Activated T-helper 2 cell treated with anti-CD3 and anti-CD28 coated beads, Interferon-gamma antibody, Interleukin-2, Interleukin-4, amounts not matched to agents 10 μg/mL and 5 μg/mL and 100 μg/mL, durations not matched to agents 14 hours and 24 hours and 36 hours (primary cell): Measurements from ENCODE around the gene PLXNA3. TPM values are rescaled to one million over a fixed set of nuclear protein-coding genes. Genes with fewer than 3 reads are reported as not detected.

Source experiments
- DNase-seq: peaks from one replicate; pipeline ENCODE4 v3.0.0; 2021; ENCODE audit warnings: low spot score
- H3K27ac Mint-ChIP-seq: one replicate; pipeline ENCODE4 v1.8.0; 2021; ENCODE audit warnings: mixed read lengths
- H3K27me3 Mint-ChIP-seq: one replicate; pipeline ENCODE4 v1.8.0; 2021; ENCODE audit warnings: low read depth, mixed read lengths
- H3K36me3 Mint-ChIP-seq: one replicate; pipeline ENCODE4 v1.8.0; 2021; ENCODE audit warnings: low read depth, mixed read lengths
- H3K4me1 Mint-ChIP-seq: one replicate; pipeline ENCODE4 v1.8.0; 2021; ENCODE audit warnings: low read depth, mixed read lengths
- H3K4me3 Mint-ChIP-seq: one replicate; pipeline ENCODE4 v1.8.0; 2021; ENCODE audit warnings: low read depth, mild to moderate bottlenecking, moderate library complexity, mixed read lengths
- H3K9me3 Mint-ChIP-seq: one replicate; pipeline ENCODE4 v1.8.0; 2021; ENCODE audit warnings: mixed read lengths
- intact Hi-C: fragments of 100-400 bp; cut with micrococcal nuclease; formaldehyde crosslinking; loops from one replicate; pipeline ENCODE4 v1.15.1; 2023
- total RNA-seq: library from RNA; stranded (reverse); gene quantifications from 2 replicates; pipeline ENCODE4 v1.2.3, GENCODE V29; 2022

Gene PLXNA3
- total RNA-seq, 1 donor from 2014 or later, result 62.5 TPM

DNA sequence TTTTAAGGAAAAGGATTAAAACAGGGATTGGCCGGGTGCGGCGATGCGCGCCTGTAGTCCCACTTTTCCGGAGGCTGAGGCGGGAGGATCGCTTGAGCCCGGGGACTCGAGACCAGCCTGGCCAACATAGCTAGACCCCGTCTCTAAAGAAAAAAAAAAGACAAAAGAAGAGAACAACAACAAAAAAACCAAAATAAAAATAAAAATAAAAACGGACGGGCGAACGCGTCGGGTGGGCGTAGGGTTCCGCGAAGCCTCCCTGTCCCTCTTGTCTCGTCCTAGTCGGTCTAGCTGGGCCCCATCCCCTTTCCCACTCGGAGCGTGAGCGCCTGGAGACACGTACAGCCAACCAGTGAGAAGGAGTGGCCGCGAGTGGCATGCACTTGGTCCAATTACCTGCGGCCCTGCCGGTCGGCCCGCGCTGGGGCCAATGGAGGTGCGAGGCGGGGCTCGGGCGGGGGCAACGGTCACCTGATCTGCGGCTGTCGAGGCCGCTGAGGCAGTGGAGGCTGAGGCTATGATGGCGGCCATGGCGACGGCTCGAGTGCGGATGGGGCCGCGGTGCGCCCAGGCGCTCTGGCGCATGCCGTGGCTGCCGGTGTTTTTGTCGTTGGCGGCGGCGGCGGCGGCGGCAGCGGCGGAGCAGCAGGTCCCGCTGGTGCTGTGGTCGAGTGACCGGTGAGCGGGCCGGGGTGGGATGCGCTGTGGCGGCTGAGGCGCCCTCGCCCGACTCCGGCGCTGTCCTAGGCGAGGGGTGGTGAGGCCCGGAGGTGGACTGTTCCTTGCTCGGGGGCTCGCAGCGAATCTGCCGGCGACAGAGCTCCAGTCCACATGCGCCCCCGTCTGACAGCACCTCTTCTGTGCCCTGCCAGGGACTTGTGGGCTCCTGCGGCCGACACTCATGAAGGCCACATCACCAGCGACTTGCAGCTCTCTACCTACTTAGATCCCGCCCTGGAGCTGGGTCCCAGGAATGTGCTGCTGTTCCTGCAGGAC lies 29.6 kb upstream of the PLXNA3 start, which contains the start of gene ATP6AP1:
TSS of gene ATP6AP1 (plus strand) at position 502 of the 996 bp plus-strand sequence. CDS start at position 518, 16 bp downstream.
- H3K36me3 Mint-ChIP-seq, result peaks cover 13% of the 10 kb centered on the region
- no peaks in the 10 kb centered on the region for H3K27me3 Mint-ChIP-seq
- H3K4me3 Mint-ChIP-seq, result peak within 1 kb of the TSS; percentile 77
- peak; percentile 87 for DNase-seq
- peaks cover 19% of the 10 kb centered on the region for H3K4me1 Mint-ChIP-seq
- intact Hi-C loops, result loop anchor here (1.0 kb wide), 1 partner anchor 16 kb away; no protein-coding TSS in a partner anchor
- H3K27ac Mint-ChIP-seq, result peak within 1 kb of the TSS; percentile 72
- H3K9me3 Mint-ChIP-seq, result no peaks in the 10 kb centered on the region

DNA sequence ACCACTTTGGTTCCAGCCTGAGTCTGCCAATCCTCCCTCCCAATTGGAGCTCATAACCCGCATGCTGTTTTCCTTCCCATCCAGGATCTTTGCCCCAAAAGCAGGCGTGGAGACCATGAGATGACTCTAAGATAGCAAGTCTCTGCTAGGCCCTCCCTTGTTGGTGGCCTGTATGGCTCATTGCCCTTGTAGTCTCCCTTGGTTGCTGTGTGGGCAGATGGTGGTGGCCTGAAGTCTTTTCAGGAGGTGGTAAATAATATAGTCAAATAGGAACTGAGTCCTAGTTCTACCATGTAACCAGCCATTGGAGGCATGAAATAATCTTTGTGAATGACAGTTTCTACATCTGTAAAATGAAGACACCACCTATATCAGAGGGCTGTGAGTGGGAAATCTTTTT lies 28.4 kb upstream of the PLXNA3 start:
- DNase-seq, result no peak
- Mint-ChIP-seq H3K36me3 (peaks cover 14% of the 10 kb centered on the region), H3K9me3 (no peaks in the 10 kb centered on the region), H3K4me1 (peaks cover 19% of the 10 kb centered on the region), H3K27ac (peak overlapping the region; percentile 72), H3K4me3 (peak overlapping the region; percentile 77), H3K27me3 (no peaks in the 10 kb centered on the region)
- intact Hi-C loops, result no loop called here

DNA sequence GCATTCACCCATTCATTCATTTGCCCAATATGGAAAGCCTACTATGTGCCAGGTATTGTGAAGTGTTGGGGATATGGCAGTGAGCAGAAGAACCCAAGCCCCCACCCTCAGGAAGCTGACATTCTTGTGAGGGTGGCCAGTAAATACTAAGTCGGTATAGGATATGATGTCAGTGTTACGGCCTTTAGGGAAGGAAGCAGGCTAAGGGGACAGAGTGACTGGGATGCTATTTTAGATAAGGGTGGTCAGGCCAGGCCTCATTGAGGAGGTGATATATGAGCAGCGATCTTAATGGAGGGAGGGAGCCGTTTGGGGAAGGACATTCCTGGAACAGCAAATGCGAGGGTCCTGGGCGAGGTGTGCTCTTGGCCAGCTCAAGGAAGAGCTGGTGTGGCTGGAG lies 27.6 kb upstream of the PLXNA3 start:
- Mint-ChIP-seq H3K36me3 (peaks cover 18% of the 10 kb centered on the region), H3K27ac (peak overlapping the region; percentile 5), H3K27me3 (no peaks in the 10 kb centered on the region), H3K4me3 (no peak overlapping the region), H3K4me1 (peaks cover 19% of the 10 kb centered on the region), H3K9me3 (no peaks in the 10 kb centered on the region)
- DNase-seq, result no peak
- intact Hi-C loops, result no loop called here

DNA sequence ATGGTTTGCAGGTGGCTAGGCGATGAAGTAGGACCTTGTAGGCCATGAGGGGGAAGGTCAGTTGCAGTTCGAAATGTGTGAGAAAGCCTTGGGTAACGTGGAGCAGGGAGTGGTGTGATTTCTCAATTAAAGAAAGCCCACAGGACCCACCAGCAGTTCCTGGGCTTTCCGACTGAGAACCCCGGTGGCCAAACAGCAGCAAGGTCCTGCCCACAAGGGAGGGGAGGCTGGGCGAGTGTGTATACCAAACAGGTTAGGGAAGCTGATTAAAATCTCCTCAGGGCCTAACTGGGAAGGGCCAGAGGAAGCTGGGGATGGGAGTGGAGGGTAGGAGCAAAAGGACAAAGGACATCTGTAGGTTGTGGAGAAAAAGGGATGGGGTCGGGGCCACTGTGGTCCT lies 27.2 kb upstream of the PLXNA3 start:
- Mint-ChIP-seq H3K27me3 (no peaks in the 10 kb centered on the region), H3K27ac (peak overlapping the region; percentile 5), H3K4me1 (peaks cover 19% of the 10 kb centered on the region), H3K9me3 (no peaks in the 10 kb centered on the region), H3K36me3 (peaks cover 22% of the 10 kb centered on the region), H3K4me3 (no peak overlapping the region)
- DNase-seq, result no peak
- intact Hi-C loops, result no loop called here

DNA sequence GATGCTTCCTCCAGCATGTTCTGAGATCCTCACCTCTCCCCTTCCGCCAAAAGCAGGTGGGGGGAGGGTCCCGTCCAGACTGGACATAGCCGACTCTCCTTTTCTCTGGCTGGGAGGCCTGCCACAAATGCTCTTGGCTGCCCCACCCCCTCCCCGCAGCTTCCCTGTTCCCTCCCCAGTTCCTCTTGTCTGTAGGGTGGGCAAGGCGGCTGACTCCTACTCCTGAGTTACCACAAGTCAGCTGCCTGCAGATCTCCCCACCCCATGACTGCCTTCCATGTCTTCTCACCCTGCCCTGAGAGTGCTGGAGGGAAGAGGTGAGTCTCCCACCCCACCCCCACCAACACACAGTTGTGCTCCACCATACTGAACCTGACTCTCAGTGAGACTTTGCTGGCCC lies 26.7 kb upstream of the PLXNA3 start:
- H3K4me3 Mint-ChIP-seq, result no peak overlapping the region
- H3K27me3 Mint-ChIP-seq, result no peaks in the 10 kb centered on the region
- H3K9me3 Mint-ChIP-seq, result no peaks in the 10 kb centered on the region
- peaks cover 27% of the 10 kb centered on the region for H3K36me3 Mint-ChIP-seq
- intact Hi-C loops, result no loop called here
- DNase-seq, result no peak
- H3K4me1 Mint-ChIP-seq, result peaks cover 21% of the 10 kb centered on the region
- peak overlapping the region; percentile 5 for H3K27ac Mint-ChIP-seq

DNA sequence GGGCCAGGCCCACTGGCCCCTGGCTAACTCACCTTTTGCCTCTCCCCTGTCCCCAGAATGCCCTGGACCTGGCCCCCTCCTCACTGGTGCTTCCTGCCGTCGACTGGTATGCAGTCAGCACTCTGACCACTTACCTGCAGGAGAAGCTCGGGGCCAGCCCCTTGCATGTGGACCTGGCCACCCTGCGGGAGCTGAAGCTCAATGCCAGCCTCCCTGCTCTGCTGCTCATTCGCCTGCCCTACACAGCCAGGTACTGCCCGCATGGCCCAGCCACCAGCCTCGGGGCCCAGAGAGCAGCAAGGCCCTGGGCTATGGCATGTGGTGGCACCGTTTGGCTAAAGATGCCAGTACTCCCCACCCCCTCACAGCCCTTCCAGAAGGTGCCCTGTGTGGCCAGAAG lies 25.9 kb upstream of the PLXNA3 start:
- no peak for DNase-seq
- Mint-ChIP-seq H3K27me3 (no peaks in the 10 kb centered on the region), H3K4me3 (no peak overlapping the region), H3K36me3 (peaks cover 29% of the 10 kb centered on the region), H3K27ac (no peak overlapping the region), H3K4me1 (peaks cover 23% of the 10 kb centered on the region), H3K9me3 (no peaks in the 10 kb centered on the region)
- intact Hi-C loops, result no loop called here

DNA sequence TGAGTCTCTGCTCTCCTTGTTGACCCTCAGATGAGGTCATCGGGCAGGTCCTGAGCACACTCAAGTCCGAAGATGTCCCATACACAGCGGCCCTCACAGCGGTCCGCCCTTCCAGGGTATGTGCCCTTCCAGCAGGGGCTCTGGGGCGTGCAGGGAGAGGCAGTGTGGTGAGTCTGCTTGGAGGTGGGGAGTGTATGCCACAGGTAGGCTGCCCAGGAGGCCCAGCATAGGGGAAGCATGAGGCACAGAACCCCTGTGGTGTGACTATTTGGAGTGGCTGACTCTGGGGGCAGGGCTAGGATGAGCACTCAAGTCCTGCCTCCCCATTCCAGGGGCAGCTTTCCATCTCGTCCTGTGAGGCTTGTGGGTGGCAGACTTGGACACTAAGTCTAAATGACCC lies 24.5 kb upstream of the PLXNA3 start:
- H3K27me3 Mint-ChIP-seq, result no peaks in the 10 kb centered on the region
- no peak for DNase-seq
- H3K36me3 Mint-ChIP-seq, result peaks cover 34% of the 10 kb centered on the region
- no peak overlapping the region for H3K27ac Mint-ChIP-seq
- no peaks in the 10 kb centered on the region for H3K9me3 Mint-ChIP-seq
- H3K4me1 Mint-ChIP-seq, result peaks cover 24% of the 10 kb centered on the region
- H3K4me3 Mint-ChIP-seq, result no peak overlapping the region
- intact Hi-C loops, result no loop called here

DNA sequence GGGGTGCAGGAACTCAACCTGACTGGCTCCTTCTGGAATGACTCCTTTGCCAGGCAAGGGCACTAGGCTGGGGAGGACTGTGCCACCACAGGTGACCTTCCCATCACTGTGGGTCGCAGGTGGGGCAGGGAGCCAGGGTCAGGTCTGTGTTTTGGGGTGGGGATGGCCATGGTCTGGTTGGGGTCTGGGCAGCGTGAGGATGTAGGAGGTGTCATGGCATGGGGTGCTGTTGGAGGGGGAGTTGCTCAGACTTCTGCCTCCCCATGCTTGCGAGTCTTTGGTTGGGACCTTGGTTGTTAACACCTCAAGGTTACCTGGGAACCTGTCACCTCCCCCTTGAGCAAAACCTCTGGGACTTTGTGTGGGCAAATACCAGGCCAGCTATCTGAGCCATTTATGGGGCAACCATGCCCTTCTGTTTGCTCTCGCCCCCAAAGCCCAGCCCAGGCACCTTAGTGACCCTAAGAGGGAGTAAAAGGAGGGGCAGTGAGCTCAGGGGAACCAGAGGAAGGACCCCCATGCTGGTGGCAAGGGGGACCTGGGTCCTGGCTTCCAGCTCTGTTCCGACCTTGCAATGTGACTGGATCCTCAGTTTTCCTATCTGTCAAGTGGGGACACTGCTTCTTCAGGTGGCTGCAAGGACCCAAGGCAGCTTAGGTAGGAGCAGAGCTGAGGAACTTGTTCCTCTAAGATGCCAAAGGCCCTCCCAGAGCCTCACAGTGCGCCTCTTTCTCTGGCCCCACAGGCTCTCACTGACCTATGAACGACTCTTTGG lies 23.5 kb upstream of the PLXNA3 start:
- Mint-ChIP-seq H3K4me1 (peaks cover 19% of the 10 kb centered on the region), H3K27me3 (no peaks in the 10 kb centered on the region), H3K27ac (peak overlapping the region; percentile 33), H3K4me3 (no peak overlapping the region), H3K36me3 (peaks cover 38% of the 10 kb centered on the region), H3K9me3 (no peaks in the 10 kb centered on the region)
- intact Hi-C loops, result loop anchor here (5.0 kb wide), 1 partner anchor 37 kb away; the partner anchor contains the start of gene RPL10
- no peak for DNase-seq

DNA sequence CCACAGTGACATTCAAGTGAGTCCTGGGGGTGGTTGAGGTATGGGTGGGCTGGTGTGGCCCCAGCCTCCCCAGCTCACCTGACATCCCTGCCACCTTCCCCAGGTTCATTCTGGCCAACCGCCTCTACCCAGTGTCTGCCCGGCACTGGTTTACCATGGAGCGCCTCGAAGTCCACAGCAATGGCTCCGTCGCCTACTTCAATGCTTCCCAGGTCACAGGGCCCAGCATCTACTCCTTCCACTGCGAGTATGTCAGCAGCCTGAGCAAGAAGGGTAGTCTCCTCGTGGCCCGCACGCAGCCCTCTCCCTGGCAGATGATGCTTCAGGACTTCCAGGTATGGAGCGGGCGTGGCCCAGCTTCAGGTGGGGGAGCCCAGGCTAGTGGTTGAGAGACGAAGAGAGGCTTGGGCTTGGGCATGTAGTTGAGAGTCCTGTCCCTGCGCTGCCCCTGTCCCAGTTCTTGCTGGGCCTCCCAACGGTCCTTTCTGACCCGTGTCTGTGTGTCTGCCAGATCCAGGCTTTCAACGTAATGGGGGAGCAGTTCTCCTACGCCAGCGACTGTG lies 22.8 kb upstream of the PLXNA3 start:
- intact Hi-C loops, result loop anchor here (5.0 kb wide), 1 partner anchor 38 kb away; the partner anchor contains the start of gene RPL10
- Mint-ChIP-seq H3K36me3 (peaks cover 40% of the 10 kb centered on the region), H3K9me3 (no peaks in the 10 kb centered on the region)

DNA sequence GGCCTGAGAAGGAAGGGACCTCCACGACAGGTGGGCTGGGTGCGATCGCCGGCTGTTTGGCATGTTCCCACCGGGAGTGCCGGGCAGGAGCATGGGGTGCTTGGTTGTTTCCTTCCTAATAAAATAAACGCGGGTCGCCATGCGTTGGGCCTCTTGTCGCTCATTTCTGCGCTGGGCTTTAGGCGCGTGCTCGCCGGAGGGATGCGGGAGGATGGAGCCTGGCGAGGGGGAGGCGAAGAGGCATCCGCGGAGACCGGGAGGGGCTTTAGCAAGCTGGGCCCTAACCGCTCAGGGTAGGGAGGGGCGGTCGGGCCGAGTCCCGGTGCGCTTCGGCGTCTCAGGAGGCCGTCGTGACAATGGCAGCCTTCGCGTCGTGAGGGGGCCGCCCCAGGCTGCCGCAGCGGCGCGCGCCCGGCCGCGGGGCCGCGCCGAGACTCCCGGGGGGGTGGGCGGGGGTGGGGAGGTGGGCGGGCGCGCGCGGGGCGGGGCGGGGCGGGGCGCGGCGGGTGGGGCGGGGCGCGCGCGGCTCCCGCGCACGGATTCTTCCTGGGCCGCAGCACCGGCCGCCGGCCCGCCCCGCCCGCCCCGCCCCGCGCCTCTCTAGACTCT lies 21.6 kb upstream of the PLXNA3 start:
- Mint-ChIP-seq H3K27me3 (no peaks in the 10 kb centered on the region), H3K4me3 (peak overlapping the region; percentile 72), H3K4me1 (peaks cover 9% of the 10 kb centered on the region), H3K27ac (peak overlapping the region; percentile 78), H3K9me3 (no peaks in the 10 kb centered on the region), H3K36me3 (peaks cover 34% of the 10 kb centered on the region)
- intact Hi-C loops, result loop anchor here (5.0 kb wide), 1 partner anchor 39 kb away; the partner anchor contains the start of gene RPL10
- peak; percentile 47 for DNase-seq

More for the DNA sequence above, 22.8 kb upstream of the PLXNA3 start:
- Mint-ChIP-seq H3K4me1 (peaks cover 16% of the 10 kb centered on the region), H3K27me3 (no peaks in the 10 kb centered on the region), H3K27ac (no peak overlapping the region), H3K4me3 (no peak overlapping the region)
- DNase-seq, result no peak

DNA sequence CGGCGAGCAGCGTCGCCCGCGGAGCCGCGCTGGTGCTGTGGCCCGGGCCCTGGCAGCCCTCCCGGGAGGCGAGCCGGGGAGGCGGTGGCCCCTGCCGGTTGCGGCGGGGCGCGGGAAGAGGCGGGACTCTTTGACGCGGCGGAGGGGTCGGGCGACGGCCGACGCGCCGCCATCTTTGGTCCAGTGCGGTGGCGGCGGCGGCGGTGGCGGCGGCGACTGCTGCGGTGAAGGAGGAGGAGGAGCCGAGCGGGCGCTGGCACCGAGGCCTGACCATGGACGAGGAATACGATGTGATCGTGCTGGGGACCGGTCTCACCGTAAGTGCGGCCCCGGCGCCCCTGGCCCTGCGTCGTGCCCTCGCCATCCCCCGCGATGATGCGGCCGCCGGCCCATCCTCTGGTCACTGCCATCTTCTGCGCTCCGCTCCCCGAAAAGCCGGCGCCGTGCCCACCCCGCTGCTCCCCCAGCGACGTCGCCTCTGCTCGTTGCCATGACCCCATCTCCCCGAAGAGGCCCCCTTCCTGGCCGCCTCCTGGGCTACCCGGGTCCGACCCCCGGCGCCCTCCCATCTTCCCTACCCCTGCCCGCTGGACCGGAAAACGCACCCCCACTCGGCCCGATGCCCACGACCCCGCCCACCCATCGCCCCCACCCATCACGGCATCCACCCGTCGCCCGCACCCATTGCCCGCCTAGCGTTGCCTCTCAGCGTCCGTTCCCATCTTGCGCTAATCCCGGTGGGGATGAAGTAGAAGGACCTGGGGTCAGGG lies 20.9 kb upstream of the PLXNA3 start, which contains the start of gene GDI1:
TSS of gene GDI1 (plus strand) at position 172 of the 770 bp plus-strand sequence. CDS start at position 273, 101 bp downstream.
- Mint-ChIP-seq H3K36me3 (peaks cover 37% of the 10 kb centered on the region), H3K4me1 (peaks cover 8% of the 10 kb centered on the region), H3K27ac (peak within 1 kb of the TSS; percentile 78), H3K4me3 (peak within 1 kb of the TSS; percentile 85), H3K9me3 (no peaks in the 10 kb centered on the region), H3K27me3 (no peaks in the 10 kb centered on the region)
- intact Hi-C loops, result loop anchor here (5.0 kb wide), 1 partner anchor 40 kb away; the partner anchor contains the start of gene RPL10
- DNase-seq, result peak; percentile 58
